GM18505 (cell line): ENCODE data around the gene FAM3B.

Source experiments
- ATAC-seq: cut with Tn5 transposase; IDR thresholded peaks from one replicate; pipeline ENCODE4 v1.9.1; 2021; ENCODE audit not compliant: unreplicated experiment
- POLR2A ChIP-seq: IDR thresholded peaks from 4 replicates; pipeline ENCODE4 v1.6.1; 2011; ENCODE audit warnings: borderline replicate concordance; ENCODE audit not compliant: insufficient read depth, insufficient read length; ENCODE audit errors: extremely low read depth

The FAM3B gene

GRCh38 chr21:41325138-41325912 lies 8.7 kb downstream of the FAM3B start:
- ATAC-seq: no peak
- TF ChIP-seq POLR2A: no peak

DNA sequence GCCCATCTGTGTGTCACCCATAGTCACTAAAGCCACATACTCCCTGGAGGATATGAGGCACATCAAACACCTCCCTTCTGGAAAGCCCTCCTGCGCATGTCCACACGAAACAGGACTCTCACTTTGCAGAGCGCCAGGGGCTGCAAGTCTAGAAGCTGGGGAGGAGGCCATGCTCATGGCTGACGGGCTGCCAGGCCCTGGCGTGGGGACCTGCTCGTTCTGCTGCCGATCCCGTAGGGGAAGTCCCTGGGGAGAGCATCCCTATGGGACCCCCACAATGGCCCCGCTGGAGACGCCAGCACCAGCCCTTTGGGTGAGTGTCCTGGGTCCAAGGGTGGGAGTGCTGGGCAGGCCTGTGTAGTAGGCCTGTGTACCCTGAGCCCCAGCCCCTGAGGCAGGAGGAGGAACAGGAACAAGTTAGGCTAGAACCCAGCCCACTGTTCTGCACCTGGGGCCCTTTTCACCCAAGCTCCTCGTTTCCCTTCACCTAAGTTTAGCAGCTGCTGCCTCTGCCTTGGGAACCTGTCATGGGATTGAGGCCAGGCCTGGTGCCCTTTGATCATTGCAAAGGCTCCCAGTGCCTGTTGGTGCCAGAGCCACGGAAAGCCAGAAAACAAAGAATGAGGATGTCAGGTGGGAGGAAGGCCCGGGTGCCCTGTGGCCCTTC lies 9.9 kb downstream of the FAM3B start:
- ATAC-seq: no peak
- TF ChIP-seq POLR2A: no peak

DNA sequence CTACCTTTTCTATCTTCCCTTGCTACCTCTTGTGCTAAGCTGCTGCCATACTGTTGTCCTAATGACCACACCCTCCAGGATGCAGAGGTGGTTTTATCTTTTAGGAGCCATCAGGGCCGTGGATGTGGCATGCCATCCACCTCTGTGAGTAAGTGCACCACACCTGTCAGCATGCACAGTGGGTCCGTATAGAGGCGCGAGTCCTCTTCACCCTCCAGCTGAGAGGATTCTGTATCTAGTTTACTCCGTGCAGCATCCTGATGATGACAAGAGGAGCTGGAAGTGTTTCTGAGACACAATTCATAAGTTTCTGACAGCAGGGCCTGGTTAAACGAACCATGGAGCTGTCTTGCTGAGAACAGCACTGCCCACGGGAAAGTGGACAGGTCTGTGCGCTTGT lies 11.2 kb downstream of the FAM3B start:
- ATAC-seq: no peak

DNA sequence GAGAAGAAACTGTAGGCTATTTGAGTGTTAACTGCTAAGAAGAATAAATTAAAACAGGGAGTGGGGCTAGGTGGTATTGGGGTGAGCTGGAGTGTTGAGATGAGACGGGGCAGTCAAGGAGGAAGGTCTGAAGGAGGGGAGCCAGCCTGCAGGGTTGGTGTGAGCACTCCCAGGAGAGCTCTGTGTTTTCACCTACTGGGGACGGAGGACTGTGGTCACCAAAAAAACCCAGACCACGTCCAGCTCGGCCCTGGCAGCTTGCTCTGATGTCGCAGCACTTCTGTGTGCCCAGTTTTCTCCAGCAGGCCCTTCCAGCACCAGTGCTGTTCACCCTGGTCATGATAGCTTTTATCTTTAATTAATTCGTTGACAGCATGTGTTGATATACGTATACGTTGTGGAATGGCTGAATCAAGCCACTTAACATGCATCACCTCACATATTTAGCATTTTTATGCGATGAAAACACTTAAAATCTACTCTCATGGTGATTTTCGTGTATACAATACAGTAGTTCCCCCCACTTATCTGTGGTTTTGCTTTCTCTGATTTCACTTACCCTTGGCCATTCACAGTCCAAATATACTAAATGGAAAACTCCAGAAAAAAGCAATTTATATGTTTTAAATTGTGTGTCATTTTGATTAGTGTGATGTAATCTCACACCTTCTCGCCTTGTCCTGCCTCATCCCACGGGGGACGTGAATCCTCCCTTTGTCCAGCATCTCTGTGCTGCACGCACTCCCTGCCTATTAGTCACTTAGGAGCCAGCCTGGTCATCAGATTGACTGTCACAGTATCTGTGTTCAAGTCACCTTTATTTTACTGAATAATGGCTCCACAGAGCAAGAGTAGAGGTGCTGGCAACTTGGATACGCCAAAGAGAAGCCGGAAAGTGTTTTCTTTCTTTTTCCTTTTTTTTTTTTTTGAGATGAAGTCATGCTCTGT lies 12.3 kb downstream of the FAM3B start:
- no peak for TF ChIP-seq POLR2A
- ATAC-seq: no peak

More for the DNA sequence above, 11.2 kb downstream of the FAM3B start:
- no peak for TF ChIP-seq POLR2A

GRCh38 chr21:41333752-41334151 lies 17.2 kb downstream of the FAM3B start:
- no peak for ATAC-seq
- TF ChIP-seq POLR2A: no peak

DNA sequence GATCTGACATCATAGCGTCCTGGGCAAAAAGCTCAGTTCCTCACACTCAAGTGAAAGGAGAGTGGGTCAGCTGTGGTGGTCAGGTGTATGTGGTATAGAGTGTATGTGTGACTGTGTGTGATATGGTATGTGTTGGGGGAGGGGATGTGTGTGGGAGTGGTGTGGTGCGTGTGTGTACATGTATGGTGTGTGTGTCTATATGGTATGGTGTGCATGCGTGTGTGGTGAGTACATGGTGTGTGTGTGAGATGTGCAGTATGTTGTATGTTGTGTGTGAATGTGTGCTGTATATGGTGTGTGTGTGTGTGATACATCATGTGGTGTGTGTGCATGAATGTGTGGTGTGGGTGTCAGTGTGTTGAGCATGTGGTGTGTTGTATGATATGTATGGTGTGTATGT lies 20.9 kb downstream of the FAM3B start:
- ATAC-seq: no peak

GRCh38 chr21:41338455-41338854 lies 21.9 kb downstream of the FAM3B start:
- TF ChIP-seq POLR2A: no peak
- ATAC-seq: no peak

More for the DNA sequence above, 20.9 kb downstream of the FAM3B start:
- TF ChIP-seq POLR2A: no peak

DNA sequence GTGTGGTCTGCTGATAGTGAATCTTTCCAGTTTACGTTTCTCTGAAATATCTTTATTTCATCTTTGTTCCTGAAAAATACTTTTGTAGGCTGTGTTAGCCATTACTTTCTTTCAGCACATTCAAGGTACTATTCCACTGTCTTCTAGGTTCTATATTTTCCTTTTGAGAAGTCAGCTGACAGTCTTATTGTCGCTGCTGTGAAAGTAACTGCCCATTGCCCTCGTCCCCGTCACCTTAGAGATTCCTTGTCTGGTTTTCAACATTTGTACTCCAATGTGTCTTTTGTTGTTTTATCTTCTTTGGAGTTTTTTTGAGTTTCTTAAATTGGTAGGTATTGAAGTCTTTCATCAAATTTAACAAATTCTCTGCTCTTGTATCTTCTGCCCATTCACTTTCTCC lies 25.4 kb downstream of the FAM3B start:
- TF ChIP-seq POLR2A: no peak
- ATAC-seq: no peak

GRCh38 chr21:41344146-41344545 lies 27.5 kb downstream of the FAM3B start:
- ATAC-seq: no peak
- no peak for TF ChIP-seq POLR2A

DNA sequence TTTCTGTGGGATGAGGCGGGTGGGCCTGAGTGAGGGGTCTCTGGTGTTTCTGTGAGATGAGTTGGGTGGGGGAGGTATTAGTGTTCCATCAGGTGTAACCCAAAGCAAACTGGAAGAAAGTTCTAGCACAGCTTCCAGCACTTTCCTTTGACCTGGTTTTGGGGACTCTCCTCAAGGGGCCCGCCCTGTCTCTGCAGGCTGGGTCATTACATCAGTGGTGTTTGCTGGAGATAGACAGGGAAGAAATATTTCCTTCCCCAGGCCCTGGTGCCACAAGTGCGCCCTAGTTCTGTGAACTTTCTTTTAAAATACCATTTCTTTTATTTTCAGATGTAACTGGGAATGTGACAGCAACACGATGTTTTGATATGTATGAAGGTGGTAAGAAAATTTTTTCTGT lies 28.8 kb downstream of the FAM3B start:
- TF ChIP-seq POLR2A: no peak
- ATAC-seq: no peak

GRCh38 chr21:41345934-41346685 lies 29.5 kb downstream of the FAM3B start:
- ATAC-seq: no peak
- no peak for TF ChIP-seq POLR2A

DNA sequence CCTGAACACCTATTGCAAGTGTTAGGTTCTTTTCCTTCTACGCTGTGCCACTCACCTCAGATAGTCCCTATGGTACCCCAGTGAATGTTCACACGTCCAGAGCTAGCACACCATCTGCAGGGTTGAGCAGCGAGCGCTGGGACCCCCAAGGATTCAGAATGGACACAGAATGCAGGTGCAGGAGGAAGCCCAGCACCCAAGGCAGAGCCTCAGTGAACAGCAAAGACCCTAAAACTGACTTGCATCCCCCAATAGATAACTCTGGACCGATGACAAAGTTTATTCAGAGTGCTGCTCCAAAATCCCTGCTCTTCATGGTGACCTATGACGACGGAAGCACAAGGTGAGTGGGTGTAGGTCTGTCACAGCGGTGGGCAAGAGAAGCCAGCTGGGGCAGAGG lies 30.2 kb downstream of the FAM3B start:
- no peak for ATAC-seq
- TF ChIP-seq POLR2A: no peak

- ATAC-seq: no peak
- no peak for TF ChIP-seq POLR2A
Measured at GRCh38 chr21:41348434-41348833, 31.8 kb downstream of the FAM3B start.

- no peak for TF ChIP-seq POLR2A
- ATAC-seq: no peak
Measured at GRCh38 chr21:41349126-41349525, 32.5 kb downstream of the FAM3B start.
